Measurements from ENCODE around the gene TRPM8. TPM values are rescaled to one million over a fixed set of nuclear protein-coding genes. Genes with fewer than 3 reads are reported as not detected.

Gene TRPM8
- total and polyA plus RNA-seq, 2 of the 13 experiments (the other 11 are each of a cell fraction or from before 2014, with no cell fraction given), result 0.12 TPM; not detected in 1

DNA sequence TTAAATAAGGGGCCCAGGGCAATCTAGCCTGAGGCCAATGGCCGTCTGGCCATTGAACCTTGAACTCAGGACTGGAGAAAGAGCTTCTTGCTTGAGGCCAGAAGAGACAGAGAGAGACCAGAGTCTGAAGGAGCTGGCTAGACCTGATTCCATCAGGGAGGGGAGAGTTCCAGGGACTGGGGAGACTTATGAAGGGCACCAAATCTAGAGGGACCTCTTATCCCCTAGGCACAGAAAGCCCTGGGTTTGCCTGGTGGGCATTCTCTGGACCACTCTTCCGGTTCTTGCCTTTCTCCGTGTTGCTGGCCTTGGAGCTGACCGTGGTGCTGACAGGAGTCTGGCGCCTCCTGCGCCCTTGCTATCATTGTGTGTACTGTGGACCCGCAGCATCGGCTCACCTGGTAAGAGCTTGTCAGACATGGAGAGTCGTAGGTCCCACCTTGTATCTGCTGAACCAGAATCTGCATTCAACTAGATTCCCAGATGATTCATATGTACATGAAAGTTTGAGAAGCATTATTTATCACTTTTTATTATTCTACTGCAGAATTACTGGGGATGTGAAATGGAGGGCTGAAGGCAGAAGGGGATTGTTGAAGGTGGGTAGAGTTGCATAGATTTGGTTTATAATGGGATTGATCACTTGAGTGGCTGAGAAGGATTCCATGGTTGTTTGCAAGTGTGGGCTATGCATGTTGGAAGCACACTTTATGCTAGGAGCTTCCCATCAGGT, 4.3 kb upstream of the TRPM8 start (continued):
- TF ChIP-seq, protein P1, sequence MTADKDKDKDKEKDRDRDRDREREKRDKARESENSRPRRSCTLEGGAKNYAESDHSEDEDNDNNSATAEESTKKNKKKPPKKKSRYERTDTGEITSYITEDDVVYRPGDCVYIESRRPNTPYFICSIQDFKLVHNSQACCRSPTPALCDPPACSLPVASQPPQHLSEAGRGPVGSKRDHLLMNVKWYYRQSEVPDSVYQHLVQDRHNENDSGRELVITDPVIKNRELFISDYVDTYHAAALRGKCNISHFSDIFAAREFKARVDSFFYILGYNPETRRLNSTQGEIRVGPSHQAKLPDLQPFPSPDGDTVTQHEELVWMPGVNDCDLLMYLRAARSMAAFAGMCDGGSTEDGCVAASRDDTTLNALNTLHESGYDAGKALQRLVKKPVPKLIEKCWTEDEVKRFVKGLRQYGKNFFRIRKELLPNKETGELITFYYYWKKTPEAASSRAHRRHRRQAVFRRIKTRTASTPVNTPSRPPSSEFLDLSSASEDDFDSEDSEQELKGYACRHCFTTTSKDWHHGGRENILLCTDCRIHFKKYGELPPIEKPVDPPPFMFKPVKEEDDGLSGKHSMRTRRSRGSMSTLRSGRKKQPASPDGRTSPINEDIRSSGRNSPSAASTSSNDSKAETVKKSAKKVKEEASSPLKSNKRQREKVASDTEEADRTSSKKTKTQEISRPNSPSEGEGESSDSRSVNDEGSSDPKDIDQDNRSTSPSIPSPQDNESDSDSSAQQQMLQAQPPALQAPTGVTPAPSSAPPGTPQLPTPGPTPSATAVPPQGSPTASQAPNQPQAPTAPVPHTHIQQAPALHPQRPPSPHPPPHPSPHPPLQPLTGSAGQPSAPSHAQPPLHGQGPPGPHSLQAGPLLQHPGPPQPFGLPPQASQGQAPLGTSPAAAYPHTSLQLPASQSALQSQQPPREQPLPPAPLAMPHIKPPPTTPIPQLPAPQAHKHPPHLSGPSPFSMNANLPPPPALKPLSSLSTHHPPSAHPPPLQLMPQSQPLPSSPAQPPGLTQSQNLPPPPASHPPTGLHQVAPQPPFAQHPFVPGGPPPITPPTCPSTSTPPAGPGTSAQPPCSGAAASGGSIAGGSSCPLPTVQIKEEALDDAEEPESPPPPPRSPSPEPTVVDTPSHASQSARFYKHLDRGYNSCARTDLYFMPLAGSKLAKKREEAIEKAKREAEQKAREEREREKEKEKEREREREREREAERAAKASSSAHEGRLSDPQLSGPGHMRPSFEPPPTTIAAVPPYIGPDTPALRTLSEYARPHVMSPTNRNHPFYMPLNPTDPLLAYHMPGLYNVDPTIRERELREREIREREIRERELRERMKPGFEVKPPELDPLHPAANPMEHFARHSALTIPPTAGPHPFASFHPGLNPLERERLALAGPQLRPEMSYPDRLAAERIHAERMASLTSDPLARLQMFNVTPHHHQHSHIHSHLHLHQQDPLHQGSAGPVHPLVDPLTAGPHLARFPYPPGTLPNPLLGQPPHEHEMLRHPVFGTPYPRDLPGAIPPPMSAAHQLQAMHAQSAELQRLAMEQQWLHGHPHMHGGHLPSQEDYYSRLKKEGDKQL (CRISPR knock-in tag; IDR thresholded peaks at IDR 0.05; ENCODE audit: low read depth), result no peak
- TF ChIP-seq TMF1 (CRISPR knock-in tag; IDR thresholded peaks at IDR 0.05; ENCODE audit: low read depth), result 0 out of 2 replicates have a peak, but pooled peaks have one; percentile 49
- peak; percentile 49; the same call in 1 of the 2 replicates for TF ChIP-seq MEF2D (CRISPR knock-in tag; IDR thresholded peaks at IDR 0.05)
- TF ChIP-seq ZNF720 (CRISPR knock-in tag; IDR thresholded peaks at IDR 0.05), result no peak
- TF ChIP-seq IKZF1 (IDR thresholded peaks at IDR 0.05), result no peak
- TF ChIP-seq, protein P2, sequence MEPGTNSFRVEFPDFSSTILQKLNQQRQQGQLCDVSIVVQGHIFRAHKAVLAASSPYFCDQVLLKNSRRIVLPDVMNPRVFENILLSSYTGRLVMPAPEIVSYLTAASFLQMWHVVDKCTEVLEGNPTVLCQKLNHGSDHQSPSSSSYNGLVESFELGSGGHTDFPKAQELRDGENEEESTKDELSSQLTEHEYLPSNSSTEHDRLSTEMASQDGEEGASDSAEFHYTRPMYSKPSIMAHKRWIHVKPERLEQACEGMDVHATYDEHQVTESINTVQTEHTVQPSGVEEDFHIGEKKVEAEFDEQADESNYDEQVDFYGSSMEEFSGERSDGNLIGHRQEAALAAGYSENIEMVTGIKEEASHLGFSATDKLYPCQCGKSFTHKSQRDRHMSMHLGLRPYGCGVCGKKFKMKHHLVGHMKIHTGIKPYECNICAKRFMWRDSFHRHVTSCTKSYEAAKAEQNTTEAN (CRISPR knock-in tag; conservative IDR thresholded peaks at IDR 0.05), result no peak; the same call in 1 of the 2 replicates
- TF ChIP-seq KLF6 (CRISPR knock-in tag; IDR thresholded peaks at IDR 0.05), result peak; percentile 64; the same call in 1 of the 2 replicates
- TF ChIP-seq KDM5B (CRISPR knock-in tag; IDR thresholded peaks at IDR 0.05; ENCODE audit: borderline replicate concordance), result no peak
- no peak for TF ChIP-seq KAT8 (CRISPR knock-in tag; IDR thresholded peaks at IDR 0.05)
- no peak for TF ChIP-seq ARNT2 (CRISPR knock-in tag; IDR thresholded peaks at IDR 0.05; ENCODE audit: low read depth)
- no peak for TF ChIP-seq ZNF530 (CRISPR knock-in tag; IDR thresholded peaks at IDR 0.05; ENCODE audit: low read depth)
- TF ChIP-seq, protein P3, sequence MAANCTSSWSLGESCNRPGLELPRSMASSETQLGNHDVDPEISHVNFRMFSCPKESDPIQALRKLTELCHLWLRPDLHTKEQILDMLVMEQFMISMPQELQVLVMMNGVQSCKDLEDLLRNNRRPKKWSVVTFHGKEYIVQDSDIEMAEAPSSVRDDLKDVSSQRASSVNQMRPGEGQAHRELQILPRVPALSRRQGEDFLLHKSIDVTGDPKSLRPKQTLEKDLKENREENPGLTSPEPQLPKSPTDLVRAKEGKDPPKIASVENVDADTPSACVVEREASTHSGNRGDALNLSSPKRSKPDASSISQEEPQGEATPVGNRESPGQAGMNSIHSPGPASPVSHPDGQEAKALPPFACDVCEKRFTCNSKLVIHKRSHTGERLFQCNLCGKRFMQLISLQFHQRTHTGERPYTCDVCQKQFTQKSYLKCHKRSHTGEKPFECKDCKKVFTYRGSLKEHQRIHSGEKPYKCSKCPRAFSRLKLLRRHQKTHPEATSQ (CRISPR knock-in tag; IDR thresholded peaks at IDR 0.05; ENCODE audit: borderline replicate concordance), result no peak
- no peak for TF ChIP-seq SIN3B (IDR thresholded peaks at IDR 0.05; ENCODE audit: low read length)
- no peak for TF ChIP-seq JARID2 (CRISPR knock-in tag; IDR thresholded peaks at IDR 0.05; ENCODE audit: insufficient replicate concordance)
- TF ChIP-seq, protein P4, sequence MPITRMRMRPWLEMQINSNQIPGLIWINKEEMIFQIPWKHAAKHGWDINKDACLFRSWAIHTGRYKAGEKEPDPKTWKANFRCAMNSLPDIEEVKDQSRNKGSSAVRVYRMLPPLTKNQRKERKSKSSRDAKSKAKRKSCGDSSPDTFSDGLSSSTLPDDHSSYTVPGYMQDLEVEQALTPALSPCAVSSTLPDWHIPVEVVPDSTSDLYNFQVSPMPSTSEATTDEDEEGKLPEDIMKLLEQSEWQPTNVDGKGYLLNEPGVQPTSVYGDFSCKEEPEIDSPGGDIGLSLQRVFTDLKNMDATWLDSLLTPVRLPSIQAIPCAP (CRISPR knock-in tag; IDR thresholded peaks at IDR 0.05; ENCODE audit: low read depth), result no peak
- no peak for TF ChIP-seq FLYWCH1 (CRISPR knock-in tag; IDR thresholded peaks at IDR 0.05)
- TF ChIP-seq, protein P5, sequence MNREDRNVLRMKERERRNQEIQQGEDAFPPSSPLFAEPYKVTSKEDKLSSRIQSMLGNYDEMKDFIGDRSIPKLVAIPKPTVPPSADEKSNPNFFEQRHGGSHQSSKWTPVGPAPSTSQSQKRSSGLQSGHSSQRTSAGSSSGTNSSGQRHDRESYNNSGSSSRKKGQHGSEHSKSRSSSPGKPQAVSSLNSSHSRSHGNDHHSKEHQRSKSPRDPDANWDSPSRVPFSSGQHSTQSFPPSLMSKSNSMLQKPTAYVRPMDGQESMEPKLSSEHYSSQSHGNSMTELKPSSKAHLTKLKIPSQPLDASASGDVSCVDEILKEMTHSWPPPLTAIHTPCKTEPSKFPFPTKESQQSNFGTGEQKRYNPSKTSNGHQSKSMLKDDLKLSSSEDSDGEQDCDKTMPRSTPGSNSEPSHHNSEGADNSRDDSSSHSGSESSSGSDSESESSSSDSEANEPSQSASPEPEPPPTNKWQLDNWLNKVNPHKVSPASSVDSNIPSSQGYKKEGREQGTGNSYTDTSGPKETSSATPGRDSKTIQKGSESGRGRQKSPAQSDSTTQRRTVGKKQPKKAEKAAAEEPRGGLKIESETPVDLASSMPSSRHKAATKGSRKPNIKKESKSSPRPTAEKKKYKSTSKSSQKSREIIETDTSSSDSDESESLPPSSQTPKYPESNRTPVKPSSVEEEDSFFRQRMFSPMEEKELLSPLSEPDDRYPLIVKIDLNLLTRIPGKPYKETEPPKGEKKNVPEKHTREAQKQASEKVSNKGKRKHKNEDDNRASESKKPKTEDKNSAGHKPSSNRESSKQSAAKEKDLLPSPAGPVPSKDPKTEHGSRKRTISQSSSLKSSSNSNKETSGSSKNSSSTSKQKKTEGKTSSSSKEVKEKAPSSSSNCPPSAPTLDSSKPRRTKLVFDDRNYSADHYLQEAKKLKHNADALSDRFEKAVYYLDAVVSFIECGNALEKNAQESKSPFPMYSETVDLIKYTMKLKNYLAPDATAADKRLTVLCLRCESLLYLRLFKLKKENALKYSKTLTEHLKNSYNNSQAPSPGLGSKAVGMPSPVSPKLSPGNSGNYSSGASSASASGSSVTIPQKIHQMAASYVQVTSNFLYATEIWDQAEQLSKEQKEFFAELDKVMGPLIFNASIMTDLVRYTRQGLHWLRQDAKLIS (CRISPR knock-in tag; IDR thresholded peaks at IDR 0.05), result no peak
